Thyroid gland (tissue), 4 donors: ENCODE data around the gene FAH.

Experiments used
- POLR2A ChIP-seq, 2 donors: fragments of 450-650 bp; IDR thresholded peaks; one replicate each; pipeline ENCODE4 v1.6.1; 2017; ENCODE audit warnings: antibody characterized with exemption in 2 of 2, mild to moderate bottlenecking in 2 of 2, moderate library complexity in 1 of 2
- TF ChIP-seq, protein P1 (sequence below), 6 experiments: fragments of 200-600 bp in 3 of 6; fragments of 450-650 bp in 3 of 6; sonication (generic) in 3 of 6; IDR thresholded peaks; one replicate each; pipeline ENCODE4 v1.5.1; 2016 to 2019; ENCODE audit warnings: antibody characterized with exemption in 6 of 6, mild to moderate bottlenecking in 2 of 6, inconsistent platforms in 1 of 6, moderate library complexity in 1 of 6

DNA sequence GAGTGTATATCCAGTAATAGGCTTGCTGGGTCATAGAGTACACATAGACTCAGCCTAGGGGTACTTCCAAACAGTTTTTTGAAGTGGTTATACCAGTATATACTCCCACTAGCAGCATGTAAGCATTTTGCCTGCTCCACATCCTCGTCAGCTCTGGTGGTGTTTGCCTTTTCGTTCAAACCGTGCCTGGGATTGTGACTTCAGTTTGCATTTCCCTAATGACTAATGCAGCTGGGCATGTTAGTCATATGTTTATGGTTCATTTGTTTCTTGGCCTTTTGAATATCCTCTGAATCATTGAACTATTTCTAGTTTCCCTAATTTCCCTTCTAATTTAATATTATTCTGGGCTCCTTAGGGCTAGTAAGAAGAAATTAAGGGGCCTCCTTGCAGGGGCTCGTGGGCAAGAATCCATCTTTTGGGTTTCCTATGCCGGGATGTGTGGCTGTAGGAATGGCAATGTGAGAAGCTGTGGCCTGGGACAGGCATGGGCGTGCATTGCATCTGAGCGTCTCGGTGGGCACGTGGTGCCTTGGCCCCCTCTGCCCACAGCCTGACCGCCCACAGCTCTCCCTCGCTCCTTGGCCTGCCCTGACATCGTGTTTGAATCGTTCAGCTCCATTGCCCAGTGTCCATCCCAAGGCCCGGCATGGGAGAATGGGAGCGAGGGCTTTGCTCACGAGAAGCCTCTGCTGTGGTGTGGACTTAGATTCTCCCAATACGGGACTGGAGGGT is 26.4 kb downstream of the FAH start:
- TF ChIP-seq, protein P1, sequence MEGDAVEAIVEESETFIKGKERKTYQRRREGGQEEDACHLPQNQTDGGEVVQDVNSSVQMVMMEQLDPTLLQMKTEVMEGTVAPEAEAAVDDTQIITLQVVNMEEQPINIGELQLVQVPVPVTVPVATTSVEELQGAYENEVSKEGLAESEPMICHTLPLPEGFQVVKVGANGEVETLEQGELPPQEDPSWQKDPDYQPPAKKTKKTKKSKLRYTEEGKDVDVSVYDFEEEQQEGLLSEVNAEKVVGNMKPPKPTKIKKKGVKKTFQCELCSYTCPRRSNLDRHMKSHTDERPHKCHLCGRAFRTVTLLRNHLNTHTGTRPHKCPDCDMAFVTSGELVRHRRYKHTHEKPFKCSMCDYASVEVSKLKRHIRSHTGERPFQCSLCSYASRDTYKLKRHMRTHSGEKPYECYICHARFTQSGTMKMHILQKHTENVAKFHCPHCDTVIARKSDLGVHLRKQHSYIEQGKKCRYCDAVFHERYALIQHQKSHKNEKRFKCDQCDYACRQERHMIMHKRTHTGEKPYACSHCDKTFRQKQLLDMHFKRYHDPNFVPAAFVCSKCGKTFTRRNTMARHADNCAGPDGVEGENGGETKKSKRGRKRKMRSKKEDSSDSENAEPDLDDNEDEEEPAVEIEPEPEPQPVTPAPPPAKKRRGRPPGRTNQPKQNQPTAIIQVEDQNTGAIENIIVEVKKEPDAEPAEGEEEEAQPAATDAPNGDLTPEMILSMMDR (IDR thresholded peaks at IDR 0.05) = no peak
- no peak for TF ChIP-seq POLR2A (IDR thresholded peaks at IDR 0.05)
